ENCODE data around the gene ARID5B. TPM values are rescaled to one million over a fixed set of nuclear protein-coding genes. Genes with fewer than 3 reads are reported as not detected.

Gene ARID5B
- total RNA-seq, 1 donor from 2014 or later, result 13.7 TPM

GRCh38 chr10:61899663-61899996 lies 1.9 kb upstream of the ARID5B start:
- peak overlapping the region; percentile 82 for H3K4me3 ChIP-seq
- intact Hi-C loops (cut with micrococcal nuclease), result loop anchor here (5.0 kb wide), 2 partner anchors 138 to 348 kb away; no protein-coding TSS in a partner anchor
- no peaks in the 10 kb centered on the region for H3K36me3 ChIP-seq
- H3K27ac ChIP-seq (replicated peaks), result peak overlapping the region; percentile 96
- no peak for DNase-seq
- H3K4me1 ChIP-seq, result peaks cover 67% of the 10 kb centered on the region
- no peak for TF ChIP-seq CTCF (IDR thresholded peaks at IDR 0.05; ENCODE audit: borderline replicate concordance)
- no peaks in the 10 kb centered on the region for H3K9me3 ChIP-seq (replicated peaks)
- H3K27me3 ChIP-seq (ENCODE audit: low read depth), result no peaks in the 10 kb centered on the region

GRCh38 chr10:61899997-61900828 lies 1.3 kb upstream of the ARID5B start:
- intact Hi-C loops (cut with micrococcal nuclease), result loop anchor here (5.0 kb wide), 2 partner anchors 137 to 347 kb away; no protein-coding TSS in a partner anchor
- DNase-seq, result peak; percentile 50
- Histone ChIP-seq H3K4me1 (peaks cover 73% of the 10 kb centered on the region), H3K36me3 (no peaks in the 10 kb centered on the region), H3K4me3 (peak overlapping the region; percentile 82), H3K9me3 (replicated peaks) (no peaks in the 10 kb centered on the region), H3K27me3 (ENCODE audit: low read depth) (no peaks in the 10 kb centered on the region), H3K27ac (replicated peaks) (peak overlapping the region; percentile 96)
- TF ChIP-seq CTCF (IDR thresholded peaks at IDR 0.05; ENCODE audit: borderline replicate concordance), result no peak

- intact Hi-C loops (cut with micrococcal nuclease), result no loop called here
- Histone ChIP-seq H3K9me3 (replicated peaks) (no peaks in the 10 kb centered on the region), H3K4me1 (peaks cover 70% of the 10 kb centered on the region)
Measured at GRCh38 chr10:61901829-61902444, 438 bp downstream of the ARID5B start.

GRCh38 chr10:61902445-61903220 lies 1.1 kb downstream of the ARID5B start:
- Histone ChIP-seq H3K27ac (replicated peaks) (peak overlapping the region; percentile 96), H3K9me3 (replicated peaks) (no peaks in the 10 kb centered on the region), H3K27me3 (ENCODE audit: low read depth) (no peaks in the 10 kb centered on the region), H3K4me3 (peak overlapping the region; percentile 82), H3K36me3 (no peaks in the 10 kb centered on the region), H3K4me1 (peaks cover 65% of the 10 kb centered on the region)
- no peak for TF ChIP-seq CTCF (IDR thresholded peaks at IDR 0.05; ENCODE audit: borderline replicate concordance)
- intact Hi-C loops (cut with micrococcal nuclease), result no loop called here
- peak; percentile 18 for DNase-seq

More at GRCh38 chr10:61901829-61902444, 438 bp downstream of the ARID5B start:
- Histone ChIP-seq H3K4me3 (peak overlapping the region; percentile 82), H3K27me3 (ENCODE audit: low read depth) (no peaks in the 10 kb centered on the region), H3K36me3 (no peaks in the 10 kb centered on the region), H3K27ac (replicated peaks) (peak overlapping the region; percentile 96)
- no peak for TF ChIP-seq CTCF (IDR thresholded peaks at IDR 0.05; ENCODE audit: borderline replicate concordance)
- DNase-seq, result no peak

- intact Hi-C loops (cut with micrococcal nuclease), result no loop called here
- no peaks in the 10 kb centered on the region for H3K27me3 ChIP-seq (ENCODE audit: low read depth)
- TF ChIP-seq CTCF (IDR thresholded peaks at IDR 0.05; ENCODE audit: borderline replicate concordance), result peak; percentile 45
- H3K9me3 ChIP-seq (replicated peaks), result no peaks in the 10 kb centered on the region
- no peaks in the 10 kb centered on the region for H3K36me3 ChIP-seq
- DNase-seq, result peak; percentile 48
- peaks cover 57% of the 10 kb centered on the region for H3K4me1 ChIP-seq
- peak overlapping the region; percentile 96 for H3K27ac ChIP-seq (replicated peaks)
- H3K4me3 ChIP-seq, result peak overlapping the region; percentile 82
Measured at GRCh38 chr10:61903221-61903927, 1.9 kb downstream of the ARID5B start.

Data from left ventricle myocardium inferior (tissue), 1 donor.